NCI-H2107 (cell line): ENCODE results near the gene PTTG1IP.

Experiments
- DNase-seq: peaks from one replicate; lab custom pipeline; 2025; lab: John Stamatoyannopoulos, UW

Gene PTTG1IP

GRCh38 chr21:44801468-44802395 lies 71.8 kb downstream of the PTTG1IP start, which contains the start of gene UBE2G2:
TSS of gene UBE2G2 (minus strand) at chr21:44801820. CDS start at chr21:44801748, 72 bp downstream.
- peak; percentile 57 for DNase-seq

- DNase-seq: no peak
Observed at GRCh38 chr21:44800971-44801467, 72.5 kb downstream of the PTTG1IP start.

DNA sequence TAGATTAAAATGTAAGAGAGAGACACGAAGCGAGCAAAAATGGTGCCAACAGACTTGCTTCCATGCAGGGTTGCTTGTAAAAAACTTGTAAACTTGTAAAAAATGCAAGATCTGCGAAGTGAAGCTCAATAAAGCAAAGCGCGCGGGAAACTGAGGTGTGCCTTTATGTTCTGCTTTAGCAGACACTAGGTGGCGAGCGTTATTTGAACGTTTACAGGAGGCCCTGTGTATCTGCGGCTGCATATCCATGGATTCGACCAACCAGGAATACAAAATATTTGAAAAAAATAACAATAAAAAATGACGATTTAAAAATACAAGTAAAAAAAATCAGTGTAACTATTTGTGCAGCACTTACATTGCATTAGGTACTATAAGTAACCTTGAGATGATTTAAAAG lies 73.4 kb downstream of the PTTG1IP start:
- DNase-seq: no peak

GRCh38 chr21:44799646-44800045 lies 73.8 kb downstream of the PTTG1IP start:
- DNase-seq: no peak
